MM.1S (cell line): Measurements from ENCODE around the gene PSMD8.

Experiments used
- CTCF ChIP-seq: fragments of 300-600 bp; sonication (generic); IDR thresholded peaks from 2 replicates; pipeline ENCODE4 v1.5.1; 2016; ENCODE audit warnings: antibody characterized with exemption, low read length, mixed read lengths
- EZH2 ChIP-seq: fragments of 300-600 bp; sonication (generic); optimal IDR thresholded peaks from 2 replicates; pipeline ENCODE3; 2017; ENCODE audit warnings: low read depth, mild to moderate bottlenecking, antibody characterized with exemption, low read length, mixed read lengths
- EZH2phosphoT487 ChIP-seq: fragments of 300-600 bp; sonication (generic); IDR thresholded peaks from 2 replicates; pipeline ENCODE4 v1.6.1; 2018; ENCODE audit warnings: antibody characterized with exemption, low read length

DNA sequence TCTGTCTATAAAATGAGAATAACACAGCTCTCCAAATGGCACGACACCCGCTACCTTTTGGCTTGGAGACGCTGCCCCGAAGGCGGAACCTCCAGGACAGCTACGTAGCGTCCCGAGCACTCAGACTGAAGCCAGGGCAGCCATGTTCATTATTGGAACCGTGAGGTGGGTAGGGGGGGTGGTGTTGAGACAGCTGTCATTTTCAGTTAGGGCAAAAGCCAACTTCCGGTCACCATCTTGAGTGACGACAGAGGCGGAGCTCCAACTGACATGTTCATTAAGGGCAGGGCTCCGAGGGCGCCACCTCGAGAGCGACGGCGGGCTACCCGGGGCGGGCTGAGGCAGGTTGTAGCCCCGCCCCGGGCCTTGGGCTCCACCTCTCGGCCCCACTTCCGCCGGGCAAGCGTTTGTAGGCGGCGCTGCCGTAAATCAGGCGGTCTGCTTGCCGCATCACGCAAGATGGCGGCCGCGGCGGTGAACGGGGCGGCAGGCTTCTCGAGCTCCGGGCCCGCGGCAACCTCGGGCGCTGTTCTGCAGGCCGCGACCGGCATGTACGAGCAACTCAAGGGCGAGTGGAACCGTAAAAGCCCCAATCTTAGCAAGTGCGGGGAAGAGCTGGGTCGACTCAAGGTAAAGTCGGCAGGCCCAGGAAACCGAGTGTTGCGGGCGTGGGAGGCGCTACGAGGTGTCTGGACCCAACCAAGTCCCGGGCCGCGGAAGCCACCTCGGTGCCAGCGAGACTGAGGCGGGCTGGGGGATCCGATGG, at the start of gene PSMD8:
- peak; percentile 18; the same call in 1 of the 2 replicates for TF ChIP-seq CTCF
- no peak for TF ChIP-seq EZH2
- no peak for TF ChIP-seq EZH2phosphoT487
